Neural cell (in vitro differentiated cells): Measurements from ENCODE around the gene SH3PXD2A.

Experiments
- CTCF ChIP-seq: fragments of 450-650 bp; IDR thresholded peaks from 2 replicates; pipeline ENCODE4 v1.5.1; 2014; ENCODE audit warnings: antibody characterized with exemption, mild to moderate bottlenecking, moderate library complexity; ENCODE audit not compliant: poor library complexity, severe bottlenecking
- EZH2 ChIP-seq: fragments of 200-600, 300-800 bp; shearing (Covaris generic), sonication (generic); IDR thresholded peaks from 2 replicates; pipeline ENCODE4 v1.6.1; 2014; ENCODE audit warnings: antibody characterized with exemption, low read length, borderline replicate concordance, mild to moderate bottlenecking; ENCODE audit not compliant: insufficient read depth, poor library complexity, severe bottlenecking
- REST ChIP-seq: IDR thresholded peaks from 2 replicates; pipeline ENCODE4 v1.6.1; 2012; ENCODE audit warnings: borderline replicate concordance

GRCh38 chr10:103613616-103614015, 241.8 kb downstream of the SH3PXD2A start:
- TF ChIP-seq CTCF (no peak), REST (no peak), EZH2 (no peak)
